ENCODE results near the gene MAML3.

MAML3 gene

DNA sequence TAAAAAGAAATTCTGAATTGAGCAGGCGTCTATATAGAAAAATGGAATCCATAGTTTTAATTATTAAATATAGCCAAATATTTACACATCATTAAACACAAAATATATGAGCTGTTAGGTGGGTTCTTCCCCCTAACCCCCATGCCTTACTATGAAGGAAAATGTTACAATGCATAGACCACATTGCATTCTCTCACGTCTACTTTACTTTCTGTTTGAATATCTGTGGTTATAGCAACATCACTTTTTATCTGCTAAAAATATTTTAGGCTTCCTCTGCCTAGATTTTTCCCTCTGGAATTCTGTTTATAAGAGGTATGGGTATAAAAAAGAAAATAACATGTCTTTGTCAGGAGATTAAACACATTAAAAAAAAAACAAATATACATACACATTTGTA lies 73.1 kb downstream of the MAML3 start:
- no peaks in the 10 kb centered on the region for H3K9me3 ChIP-seq (ENCODE audit: control insufficient read depth, low read length)
- H3K4ac ChIP-seq (ENCODE audit: low read depth in 1 of 2, low read length in 2 of 2) = no peak overlapping the region
- no peak overlapping the region for H2BK5ac ChIP-seq (ENCODE audit: low read depth, low read length, poor library complexity, severe bottlenecking)
- H2BK120ac ChIP-seq (ENCODE audit: low read depth, low read length) = no peak overlapping the region
- no peak overlapping the region for H2AFZ ChIP-seq (ENCODE audit: low read depth, low read length)
- H3K27ac ChIP-seq (ENCODE audit: low read length, poor library complexity, severe bottlenecking) = no peak overlapping the region
- no peak overlapping the region for H3K4me2 ChIP-seq (ENCODE audit: low read length, poor library complexity, severe bottlenecking)
- no peaks in the 10 kb centered on the region for H3K36me3 ChIP-seq (ENCODE audit: control insufficient read depth in 1 of 2, insufficient read depth in 2 of 2, low read depth in 1 of 2, low read length in 2 of 2)
- H3K27me3 ChIP-seq (ENCODE audit: control insufficient read depth in 1 of 2, insufficient read depth in 1 of 2, low read length in 2 of 2) = no peaks in the 10 kb centered on the region
- H3K18ac ChIP-seq (ENCODE audit: low read depth in 1 of 2, low read length in 2 of 2) = no peak overlapping the region
- H3K4me1 ChIP-seq (ENCODE audit: control insufficient read depth, insufficient read depth, low read depth, low read length) = peaks cover 12% of the 10 kb centered on the region
- H3K9ac ChIP-seq (ENCODE audit: low read length) = no peak overlapping the region
- WGBS = no CpG with 5 or more reads among the region's 2 CpGs
- H4K91ac ChIP-seq (ENCODE audit: low read length) = no peak overlapping the region
- no peak overlapping the region for H2BK15ac ChIP-seq (ENCODE audit: low read depth, poor library complexity, severe bottlenecking)
- no peak overlapping the region for H2BK12ac ChIP-seq (ENCODE audit: low read length in 2 of 2)
- DNase-seq = peak; percentile 54
- no peak overlapping the region for H2AK5ac ChIP-seq (ENCODE audit: low read length, severe bottlenecking)
- H3K4me3 ChIP-seq (ENCODE audit: insufficient read depth in 1 of 2, low read depth in 1 of 2, low read length in 2 of 2) = no peak overlapping the region
- no peak overlapping the region for H3K23ac ChIP-seq (ENCODE audit: low read length in 2 of 2)
- H4K8ac ChIP-seq (ENCODE audit: low read length) = no peak overlapping the region
- H3K14ac ChIP-seq (ENCODE audit: low read length in 2 of 2) = no peak overlapping the region
- peaks cover 19% of the 10 kb centered on the region for H3K79me1 ChIP-seq (replicated peaks; ENCODE audit: low read length, poor library complexity, severe bottlenecking)

DNA sequence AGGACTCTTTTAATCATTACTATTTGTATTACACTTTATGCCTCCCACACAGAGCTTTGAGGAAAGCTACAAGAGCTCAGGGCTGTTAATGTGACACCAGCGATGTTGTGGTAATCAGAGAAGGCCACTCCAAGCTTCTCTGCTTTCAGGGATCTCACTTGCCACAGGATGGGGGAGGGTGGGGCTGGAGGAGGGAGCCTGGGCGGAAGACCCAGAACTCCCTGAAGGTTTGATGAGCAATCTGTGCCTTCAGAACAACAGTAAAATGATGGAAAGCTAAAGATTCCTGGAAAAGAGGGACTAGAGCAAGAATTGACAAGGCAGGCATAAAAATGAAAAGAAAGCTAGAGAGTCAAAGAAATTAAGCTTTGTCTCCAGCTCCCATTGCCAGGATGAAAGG lies 75.6 kb downstream of the MAML3 start:
- Histone ChIP-seq H3K27ac (ENCODE audit: low read length, poor library complexity, severe bottlenecking) (peak overlapping the region; percentile 44), H3K23ac (ENCODE audit: low read length in 2 of 2) (no peak overlapping the region), H2BK12ac (ENCODE audit: low read length in 2 of 2) (no peak overlapping the region), H3K4ac (ENCODE audit: low read depth in 1 of 2, low read length in 2 of 2) (peak overlapping the region; percentile 11 to 39), H3K4me1 (ENCODE audit: control insufficient read depth, insufficient read depth, low read depth, low read length) (peaks cover 9% of the 10 kb centered on the region), H3K9me3 (ENCODE audit: control insufficient read depth, low read length) (no peaks in the 10 kb centered on the region), H3K18ac (ENCODE audit: low read depth in 1 of 2, low read length in 2 of 2) (peak overlapping the region in 1 of 2 experiments; percentile 59), H2BK120ac (ENCODE audit: low read depth, low read length) (peak overlapping the region; percentile 50), H3K4me2 (ENCODE audit: low read length, poor library complexity, severe bottlenecking) (peak overlapping the region; percentile 33), H3K27me3 (ENCODE audit: control insufficient read depth in 1 of 2, insufficient read depth in 1 of 2, low read length in 2 of 2) (no peaks in the 10 kb centered on the region), H2AK5ac (ENCODE audit: low read length, severe bottlenecking) (peak overlapping the region; percentile 79), H3K9ac (ENCODE audit: low read length) (peak overlapping the region; percentile 75), H4K8ac (ENCODE audit: low read length) (no peak overlapping the region), H3K4me3 (ENCODE audit: insufficient read depth in 1 of 2, low read depth in 1 of 2, low read length in 2 of 2) (peak overlapping the region in 1 of 2 experiments; percentile 50), H3K36me3 (ENCODE audit: control insufficient read depth in 1 of 2, insufficient read depth in 2 of 2, low read depth in 1 of 2, low read length in 2 of 2) (no peaks in the 10 kb centered on the region), H3K79me1 (replicated peaks; ENCODE audit: low read length, poor library complexity, severe bottlenecking) (peaks cover 18% of the 10 kb centered on the region), H4K91ac (ENCODE audit: low read length) (no peak overlapping the region), H2BK15ac (ENCODE audit: low read depth, poor library complexity, severe bottlenecking) (no peak overlapping the region), H2BK5ac (ENCODE audit: low read depth, low read length, poor library complexity, severe bottlenecking) (no peak overlapping the region), H2AFZ (ENCODE audit: low read depth, low read length) (no peak overlapping the region), H3K14ac (ENCODE audit: low read length in 2 of 2) (no peak overlapping the region)
- WGBS = 19% methylated on average over 2 of the region's 2 CpGs
- DNase-seq = peak; percentile 61

- Histone ChIP-seq H3K23ac (ENCODE audit: low read length in 2 of 2) (no peak overlapping the region), H2BK120ac (ENCODE audit: low read depth, low read length) (no peak overlapping the region), H2BK5ac (ENCODE audit: low read depth, low read length, poor library complexity, severe bottlenecking) (peak overlapping the region; percentile 9), H3K4me2 (ENCODE audit: low read length, poor library complexity, severe bottlenecking) (no peak overlapping the region), H3K4me1 (ENCODE audit: control insufficient read depth, insufficient read depth, low read depth, low read length) (peaks cover 3% of the 10 kb centered on the region), H3K27me3 (ENCODE audit: control insufficient read depth in 1 of 2, insufficient read depth in 1 of 2, low read length in 2 of 2) (no peaks in the 10 kb centered on the region), H3K9me3 (ENCODE audit: control insufficient read depth, low read length) (no peaks in the 10 kb centered on the region), H2AK5ac (ENCODE audit: low read length, severe bottlenecking) (peak overlapping the region; percentile 67), H3K4me3 (ENCODE audit: insufficient read depth in 1 of 2, low read depth in 1 of 2, low read length in 2 of 2) (no peak overlapping the region), H4K91ac (ENCODE audit: low read length) (no peak overlapping the region), H2BK15ac (ENCODE audit: low read depth, poor library complexity, severe bottlenecking) (no peak overlapping the region), H3K36me3 (ENCODE audit: control insufficient read depth in 1 of 2, insufficient read depth in 2 of 2, low read depth in 1 of 2, low read length in 2 of 2) (no peaks in the 10 kb centered on the region), H3K4ac (ENCODE audit: low read depth in 1 of 2, low read length in 2 of 2) (no peak overlapping the region), H3K79me1 (replicated peaks; ENCODE audit: low read length, poor library complexity, severe bottlenecking) (peaks cover 7% of the 10 kb centered on the region), H3K27ac (ENCODE audit: low read length, poor library complexity, severe bottlenecking) (no peak overlapping the region), H2AFZ (ENCODE audit: low read depth, low read length) (no peak overlapping the region), H3K14ac (ENCODE audit: low read length in 2 of 2) (no peak overlapping the region), H3K18ac (ENCODE audit: low read depth in 1 of 2, low read length in 2 of 2) (peak overlapping the region in 1 of 2 experiments; percentile 50), H3K9ac (ENCODE audit: low read length) (no peak overlapping the region), H2BK12ac (ENCODE audit: low read length in 2 of 2) (peak overlapping the region in 1 of 2 experiments; percentile 47), H4K8ac (ENCODE audit: low read length) (no peak overlapping the region)
- 100% methylated on average over 1 of the region's 2 CpGs for WGBS
- no peak for DNase-seq
These were observed 77.7 kb downstream of the MAML3 start for GRCh38 chr4:140076307-140076706.

GRCh38 chr4:140071806-140072205 lies 82.2 kb downstream of the MAML3 start:
- H3K4me2 ChIP-seq (ENCODE audit: low read length, poor library complexity, severe bottlenecking) = no peak overlapping the region
- H2AK5ac ChIP-seq (ENCODE audit: low read length, severe bottlenecking) = no peak overlapping the region
- no peak overlapping the region for H3K14ac ChIP-seq (ENCODE audit: low read length in 2 of 2)

More at GRCh38 chr4:140071806-140072205, 82.2 kb downstream of the MAML3 start:
- peak overlapping the region; percentile 50 for H3K27ac ChIP-seq (ENCODE audit: low read length, poor library complexity, severe bottlenecking)
- peaks cover 12% of the 10 kb centered on the region for H3K79me1 ChIP-seq (replicated peaks; ENCODE audit: low read length, poor library complexity, severe bottlenecking)
- H2AFZ ChIP-seq (ENCODE audit: low read depth, low read length) = no peak overlapping the region
- H3K27me3 ChIP-seq (ENCODE audit: control insufficient read depth in 1 of 2, insufficient read depth in 1 of 2, low read length in 2 of 2) = no peaks in the 10 kb centered on the region
- no peak overlapping the region for H3K23ac ChIP-seq (ENCODE audit: low read length in 2 of 2)
- H3K9ac ChIP-seq (ENCODE audit: low read length) = peak overlapping the region; percentile 5
- H3K4me1 ChIP-seq (ENCODE audit: control insufficient read depth, insufficient read depth, low read depth, low read length) = peaks cover 5% of the 10 kb centered on the region
- DNase-seq = no peak
- no peak overlapping the region for H2BK15ac ChIP-seq (ENCODE audit: low read depth, poor library complexity, severe bottlenecking)
- 88% methylated on average over 3 of the region's 3 CpGs for WGBS
- H3K4me3 ChIP-seq (ENCODE audit: insufficient read depth in 1 of 2, low read depth in 1 of 2, low read length in 2 of 2) = no peak overlapping the region
- H2BK120ac ChIP-seq (ENCODE audit: low read depth, low read length) = no peak overlapping the region
- peak overlapping the region; percentile 8 to 9 for H3K18ac ChIP-seq (ENCODE audit: low read depth in 1 of 2, low read length in 2 of 2)
- peak overlapping the region; percentile 36 for H4K8ac ChIP-seq (ENCODE audit: low read length)
- no peaks in the 10 kb centered on the region for H3K36me3 ChIP-seq (ENCODE audit: control insufficient read depth in 1 of 2, insufficient read depth in 2 of 2, low read depth in 1 of 2, low read length in 2 of 2)
- no peak overlapping the region for H4K91ac ChIP-seq (ENCODE audit: low read length)
- H3K9me3 ChIP-seq (ENCODE audit: control insufficient read depth, low read length) = no peaks in the 10 kb centered on the region
- no peak overlapping the region for H2BK12ac ChIP-seq (ENCODE audit: low read length in 2 of 2)
- H2BK5ac ChIP-seq (ENCODE audit: low read depth, low read length, poor library complexity, severe bottlenecking) = no peak overlapping the region
- no peak overlapping the region for H3K4ac ChIP-seq (ENCODE audit: low read depth in 1 of 2, low read length in 2 of 2)

Measured in mesenchymal stem cell (in vitro differentiated cells and primary cell).